ENCODE data around the gene USP37. TPM values are rescaled to one million over a fixed set of nuclear protein-coding genes. Genes with fewer than 3 reads are reported as not detected.

Gene USP37
- total and polyA plus RNA-seq, 2 of the 13 experiments (the other 11 are each of a cell fraction or from before 2014, with no cell fraction given) = 6.5 to 30.6 TPM

DNA sequence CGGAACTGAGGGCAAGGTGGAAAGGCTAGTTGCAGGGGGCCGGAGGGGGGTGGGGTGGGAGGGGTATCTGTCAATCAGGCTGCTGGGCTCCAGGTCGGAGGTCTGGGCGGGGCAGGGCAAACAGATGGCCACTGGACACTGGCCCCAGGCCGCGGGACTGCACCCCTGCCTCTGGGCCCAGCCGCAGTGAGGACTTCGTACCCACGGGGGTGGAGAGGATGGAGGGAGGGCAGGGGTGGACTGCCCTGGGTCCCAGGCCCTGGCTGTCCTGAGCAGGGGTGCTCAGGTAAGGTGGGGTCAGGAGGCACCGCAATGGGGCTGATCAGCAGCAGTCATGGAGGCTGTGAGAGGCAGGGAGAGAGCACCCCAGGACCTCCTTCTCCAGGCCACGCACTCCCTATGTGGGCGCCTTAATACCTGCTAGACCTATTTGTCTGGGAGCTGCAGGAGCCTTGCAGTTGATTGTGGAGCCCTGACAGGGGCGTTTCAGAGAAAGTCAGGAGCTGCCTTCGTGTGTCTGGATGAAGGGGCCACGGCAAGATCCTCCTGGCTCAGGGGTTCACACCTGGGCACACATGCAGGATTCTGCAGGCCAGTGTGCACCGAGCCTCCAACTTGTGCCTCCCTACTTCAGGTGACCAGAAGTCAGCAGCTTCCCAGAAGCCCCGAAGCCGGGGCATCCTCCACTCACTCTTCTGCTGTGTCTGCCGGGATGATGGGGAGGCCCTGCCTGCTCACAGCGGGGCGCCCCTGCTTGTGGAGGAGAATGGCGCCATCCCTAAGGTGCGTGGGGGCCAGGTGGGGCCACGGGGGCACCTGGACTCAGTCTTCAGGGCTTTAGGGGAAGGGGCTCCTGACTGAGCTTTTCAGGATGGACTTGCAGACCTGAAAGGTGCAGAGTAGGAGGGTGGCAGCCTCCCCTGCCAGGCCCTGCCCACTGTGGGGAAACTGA, 166.9 kb downstream of the USP37 start (continued):
- TF ChIP-seq, protein P1, sequence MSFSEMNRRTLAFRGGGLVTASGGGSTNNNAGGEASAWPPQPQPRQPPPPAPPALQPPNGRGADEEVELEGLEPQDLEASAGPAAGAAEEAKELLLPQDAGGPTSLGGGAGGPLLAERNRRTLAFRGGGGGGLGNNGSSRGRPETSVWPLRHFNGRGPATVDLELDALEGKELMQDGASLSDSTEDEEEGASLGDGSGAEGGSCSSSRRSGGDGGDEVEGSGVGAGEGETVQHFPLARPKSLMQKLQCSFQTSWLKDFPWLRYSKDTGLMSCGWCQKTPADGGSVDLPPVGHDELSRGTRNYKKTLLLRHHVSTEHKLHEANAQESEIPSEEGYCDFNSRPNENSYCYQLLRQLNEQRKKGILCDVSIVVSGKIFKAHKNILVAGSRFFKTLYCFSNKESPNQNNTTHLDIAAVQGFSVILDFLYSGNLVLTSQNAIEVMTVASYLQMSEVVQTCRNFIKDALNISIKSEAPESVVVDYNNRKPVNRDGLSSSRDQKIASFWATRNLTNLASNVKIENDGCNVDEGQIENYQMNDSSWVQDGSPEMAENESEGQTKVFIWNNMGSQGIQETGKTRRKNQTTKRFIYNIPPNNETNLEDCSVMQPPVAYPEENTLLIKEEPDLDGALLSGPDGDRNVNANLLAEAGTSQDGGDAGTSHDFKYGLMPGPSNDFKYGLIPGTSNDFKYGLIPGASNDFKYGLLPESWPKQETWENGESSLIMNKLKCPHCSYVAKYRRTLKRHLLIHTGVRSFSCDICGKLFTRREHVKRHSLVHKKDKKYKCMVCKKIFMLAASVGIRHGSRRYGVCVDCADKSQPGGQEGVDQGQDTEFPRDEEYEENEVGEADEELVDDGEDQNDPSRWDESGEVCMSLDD (CRISPR knock-in tag; IDR thresholded peaks at IDR 0.05; ENCODE audit: borderline replicate concordance) = peak; percentile 75; the same call in 1 of the 2 replicates
- TF ChIP-seq MYNN (CRISPR knock-in tag; IDR thresholded peaks at IDR 0.05; ENCODE audit: low read depth) (no peak), SRSF1 (optimal IDR thresholded peaks at IDR 0.05; ENCODE audit: low read depth, low read length) (no peak), ZNF12 (CRISPR knock-in tag; IDR thresholded peaks at IDR 0.05) (no peak; the same call in none of the 2 replicates), BHLHE40 (IDR thresholded peaks at IDR 0.05; ENCODE audit: low read length) (no peak), REXO4 (CRISPR knock-in tag; IDR thresholded peaks at IDR 0.05; ENCODE audit: borderline replicate concordance) (no peak), ZNF383 (CRISPR knock-in tag; IDR thresholded peaks at IDR 0.05; ENCODE audit: borderline replicate concordance) (no peak), ZNF234 (CRISPR knock-in tag; conservative IDR thresholded peaks at IDR 0.05) (0 out of 2 replicates have a peak, but pooled peaks have one; percentile 26), TAF15 (IDR thresholded peaks at IDR 0.05; ENCODE audit: low read depth, low read length, poor library complexity, severe bottlenecking) (no peak), GATAD2A (CRISPR knock-in tag; IDR thresholded peaks at IDR 0.05) (peak; percentile 94), ZNF101 (CRISPR knock-in tag; IDR thresholded peaks at IDR 0.05; ENCODE audit: borderline replicate concordance, low read depth) (0 out of 2 replicates have a peak, but pooled peaks have one; percentile 70), ZNF281 (CRISPR knock-in tag; IDR thresholded peaks at IDR 0.05; ENCODE audit: borderline replicate concordance) (peak; percentile 77), ZNF792 (CRISPR knock-in tag; IDR thresholded peaks at IDR 0.05) (peak; percentile 72; the same call in 1 of the 2 replicates)
- TF ChIP-seq, protein P2, sequence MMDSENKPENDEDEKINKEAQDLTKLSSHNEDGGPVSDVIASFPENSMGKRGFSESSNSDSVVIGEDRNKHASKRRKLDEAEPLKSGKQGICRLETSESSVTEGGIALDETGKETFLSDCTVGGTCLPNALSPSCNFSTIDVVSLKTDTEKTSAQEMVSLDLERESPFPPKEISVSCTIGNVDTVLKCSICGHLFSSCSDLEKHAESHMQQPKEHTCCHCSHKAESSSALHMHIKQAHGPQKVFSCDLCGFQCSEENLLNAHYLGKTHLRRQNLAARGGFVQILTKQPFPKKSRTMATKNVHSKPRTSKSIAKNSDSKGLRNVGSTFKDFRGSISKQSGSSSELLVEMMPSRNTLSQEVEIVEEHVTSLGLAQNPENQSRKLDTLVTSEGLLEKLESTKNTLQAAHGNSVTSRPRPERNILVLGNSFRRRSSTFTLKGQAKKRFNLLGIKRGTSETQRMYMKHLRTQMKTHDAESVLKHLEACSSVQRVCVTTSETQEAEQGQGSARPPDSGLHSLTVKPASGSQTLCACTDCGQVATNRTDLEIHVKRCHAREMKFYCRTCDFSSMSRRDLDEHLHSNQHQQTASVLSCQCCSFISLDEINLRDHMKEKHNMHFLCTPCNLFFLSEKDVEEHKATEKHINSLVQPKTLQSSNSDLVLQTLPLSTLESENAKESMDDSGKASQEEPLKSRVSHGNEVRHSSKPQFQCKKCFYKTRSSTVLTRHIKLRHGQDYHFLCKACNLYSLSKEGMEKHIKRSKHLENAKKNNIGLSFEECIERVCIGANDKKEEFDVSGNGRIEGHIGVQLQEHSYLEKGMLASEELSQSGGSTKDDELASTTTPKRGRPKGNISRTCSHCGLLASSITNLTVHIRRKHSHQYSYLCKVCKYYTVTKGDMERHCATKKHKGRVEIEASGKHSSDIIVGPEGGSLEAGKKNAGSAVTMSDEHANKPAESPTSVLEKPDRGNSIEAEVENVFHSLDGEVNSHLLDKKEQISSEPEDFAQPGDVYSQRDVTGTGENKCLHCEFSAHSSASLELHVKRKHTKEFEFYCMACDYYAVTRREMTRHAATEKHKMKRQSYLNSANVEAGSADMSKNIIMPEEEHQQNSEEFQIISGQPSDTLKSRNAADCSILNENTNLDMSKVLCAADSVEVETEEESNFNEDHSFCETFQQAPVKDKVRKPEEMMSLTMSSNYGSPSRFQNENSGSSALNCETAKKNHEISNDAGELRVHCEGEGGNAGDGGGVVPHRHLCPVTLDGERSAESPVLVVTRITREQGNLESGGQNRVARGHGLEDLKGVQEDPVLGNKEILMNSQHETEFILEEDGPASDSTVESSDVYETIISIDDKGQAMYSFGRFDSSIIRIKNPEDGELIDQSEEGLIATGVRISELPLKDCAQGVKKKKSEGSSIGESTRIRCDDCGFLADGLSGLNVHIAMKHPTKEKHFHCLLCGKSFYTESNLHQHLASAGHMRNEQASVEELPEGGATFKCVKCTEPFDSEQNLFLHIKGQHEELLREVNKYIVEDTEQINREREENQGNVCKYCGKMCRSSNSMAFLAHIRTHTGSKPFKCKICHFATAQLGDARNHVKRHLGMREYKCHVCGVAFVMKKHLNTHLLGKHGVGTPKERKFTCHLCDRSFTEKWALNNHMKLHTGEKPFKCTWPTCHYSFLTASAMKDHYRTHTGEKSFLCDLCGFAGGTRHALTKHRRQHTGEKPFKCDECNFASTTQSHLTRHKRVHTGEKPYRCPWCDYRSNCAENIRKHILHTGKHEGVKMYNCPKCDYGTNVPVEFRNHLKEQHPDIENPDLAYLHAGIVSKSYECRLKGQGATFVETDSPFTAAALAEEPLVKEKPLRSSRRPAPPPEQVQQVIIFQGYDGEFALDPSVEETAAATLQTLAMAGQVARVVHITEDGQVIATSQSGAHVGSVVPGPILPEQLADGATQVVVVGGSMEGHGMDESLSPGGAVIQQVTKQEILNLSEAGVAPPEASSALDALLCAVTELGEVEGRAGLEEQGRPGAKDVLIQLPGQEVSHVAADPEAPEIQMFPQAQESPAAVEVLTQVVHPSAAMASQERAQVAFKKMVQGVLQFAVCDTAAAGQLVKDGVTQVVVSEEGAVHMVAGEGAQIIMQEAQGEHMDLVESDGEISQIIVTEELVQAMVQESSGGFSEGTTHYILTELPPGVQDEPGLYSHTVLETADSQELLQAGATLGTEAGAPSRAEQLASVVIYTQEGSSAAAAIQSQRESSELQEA (CRISPR knock-in tag; IDR thresholded peaks at IDR 0.05; ENCODE audit: not compliant biosample characterization) = no peak

All from HepG2 (cell line).